ENCODE measurements around the gene SAPCD2.
"Not testable (repeated sequence)": the region's sequence is repeated elsewhere in the genome, so short reads cannot be mapped to it uniquely, and the experiment has no call there.

SAPCD2 gene

DNA sequence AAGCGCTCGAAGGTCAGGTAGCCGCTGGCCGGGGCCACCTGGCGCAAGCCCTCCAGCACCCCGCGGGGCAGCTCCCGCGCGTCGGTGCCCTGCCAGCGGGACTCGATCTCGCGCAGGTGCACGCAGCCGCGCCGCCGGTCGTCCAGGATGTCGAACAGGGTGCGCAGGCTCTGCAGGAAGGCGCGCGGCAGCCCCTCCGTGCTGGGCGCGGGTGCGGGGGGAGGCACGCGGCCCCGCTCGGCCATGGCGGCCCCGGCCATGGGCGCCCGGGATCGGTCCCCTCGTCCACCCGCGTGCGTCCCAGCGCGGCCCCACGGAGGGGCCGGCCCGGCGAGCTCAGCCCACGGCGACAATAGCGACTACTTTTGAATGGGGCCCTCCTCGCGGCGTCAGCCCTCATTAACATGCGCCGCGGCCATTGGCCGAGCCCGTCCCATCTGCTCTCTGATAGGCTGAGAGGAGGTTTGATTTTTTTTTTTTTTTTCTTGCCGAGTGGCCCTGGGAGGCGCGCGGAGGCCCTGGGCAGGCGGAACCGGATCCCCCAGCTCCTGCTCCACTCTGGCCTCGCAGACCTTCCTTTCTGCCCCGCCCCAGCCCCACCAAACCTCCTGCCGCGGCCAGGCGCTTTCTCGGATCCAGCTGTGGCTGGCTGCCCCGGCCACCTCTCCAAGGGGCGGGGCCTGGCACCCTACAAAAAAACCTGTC is at the start of gene SAPCD2:
TSS of gene SAPCD2 (minus strand) at position 357 of the 705 bp plus-strand sequence. CDS start at position 260, 97 bp downstream.
- ChIA-PET POLR2A (interaction anchor here (0.9 to 3.2 kb wide), 10 partner anchors 12 to 828 kb away, joined by 3 to 27 read pairs (median 4); partner anchors contain the start of gene MAN1B1), CTCF (interaction anchor here (0.8 to 2.4 kb wide), 7 partner anchors 12 to 166 kb away, joined by 3 to 11 read pairs (median 8); partner anchors contain the start of genes ABCA2 and NPDC1)
- TF ChIP-seq L3MBTL2 (conservative IDR thresholded peaks at IDR 0.05) (peak; percentile 48; the same call in 1 of the 2 replicates), CTBP1 (IDR thresholded peaks at IDR 0.05; ENCODE audit: borderline replicate concordance) (no peak), FOXK2 (IDR thresholded peaks at IDR 0.05) (no peak), BHLHE40 (IDR thresholded peaks at IDR 0.05; ENCODE audit: borderline replicate concordance) (no peak), FOXM1 (IDR thresholded peaks at IDR 0.05; ENCODE audit: borderline replicate concordance) (peak; percentile 51; the same call in 1 of the 2 replicates), ZNF384 (IDR thresholded peaks at IDR 0.05) (peak; percentile 99), LEF1 (IDR thresholded peaks at IDR 0.05; ENCODE audit: borderline replicate concordance) (0 out of 2 replicates have a peak, but pooled peaks have one; percentile 41)
- peak; percentile 93 for DNase-seq (ENCODE audit: extremely low spot score)

GRCh38 chr9:137118092-137118603 is 47.8 kb upstream of the SAPCD2 start:
- DNase-seq (ENCODE audit: extremely low spot score) = not testable (repeated sequence)
- ChIA-PET POLR2A (interaction anchor here (0.6 to 0.8 kb wide), 2 partner anchors 11 to 109 kb away, joined by 3 read pairs; partner anchors contain the start of gene RNF224), CTCF (interaction anchor here (0.6 to 1.7 kb wide), 2 partner anchors 32 to 118 kb away, joined by 4 to 6 read pairs; no protein-coding TSS in a partner anchor)

DNA sequence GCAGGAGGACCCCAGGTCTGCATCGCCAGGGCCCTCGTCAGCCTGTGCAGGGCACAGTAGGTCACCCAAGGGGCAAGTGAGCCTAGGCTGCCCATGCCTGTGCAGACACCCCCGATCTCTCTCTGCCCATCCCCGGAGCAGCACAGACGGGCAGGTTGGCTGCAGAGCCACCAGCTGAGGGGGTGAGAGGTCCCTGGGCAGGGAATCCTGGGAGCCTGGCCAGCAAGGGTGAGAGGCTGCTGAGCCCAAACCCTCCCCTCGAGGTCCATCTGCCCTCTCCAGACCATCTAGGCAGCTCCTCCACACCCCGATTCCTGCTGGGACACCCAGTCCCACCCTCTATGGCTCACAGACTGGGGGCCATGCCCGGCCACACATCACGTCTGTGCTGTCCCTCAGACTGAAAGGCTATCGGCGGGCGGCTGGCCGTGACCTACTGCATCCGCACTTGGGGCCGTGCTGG is 46.9 kb upstream of the SAPCD2 start:
- DNase-seq (ENCODE audit: extremely low spot score) = no peak
- ChIA-PET CTCF (no interaction called here), POLR2A (no interaction called here)
- TF ChIP-seq ELF4 (IDR thresholded peaks at IDR 0.05) (no peak), ARNT (IDR thresholded peaks at IDR 0.05) (no peak)

GRCh38 chr9:137116728-137117127 is 46.4 kb upstream of the SAPCD2 start:
- TF ChIP-seq L3MBTL2 (conservative IDR thresholded peaks at IDR 0.05) (no peak), LEF1 (IDR thresholded peaks at IDR 0.05; ENCODE audit: borderline replicate concordance) (no peak), HDGF (IDR thresholded peaks at IDR 0.05; ENCODE audit: borderline replicate concordance) (no peak), ARNT (IDR thresholded peaks at IDR 0.05) (no peak), BHLHE40 (IDR thresholded peaks at IDR 0.05; ENCODE audit: borderline replicate concordance) (no peak)
- TF ChIP-seq, protein P1, sequence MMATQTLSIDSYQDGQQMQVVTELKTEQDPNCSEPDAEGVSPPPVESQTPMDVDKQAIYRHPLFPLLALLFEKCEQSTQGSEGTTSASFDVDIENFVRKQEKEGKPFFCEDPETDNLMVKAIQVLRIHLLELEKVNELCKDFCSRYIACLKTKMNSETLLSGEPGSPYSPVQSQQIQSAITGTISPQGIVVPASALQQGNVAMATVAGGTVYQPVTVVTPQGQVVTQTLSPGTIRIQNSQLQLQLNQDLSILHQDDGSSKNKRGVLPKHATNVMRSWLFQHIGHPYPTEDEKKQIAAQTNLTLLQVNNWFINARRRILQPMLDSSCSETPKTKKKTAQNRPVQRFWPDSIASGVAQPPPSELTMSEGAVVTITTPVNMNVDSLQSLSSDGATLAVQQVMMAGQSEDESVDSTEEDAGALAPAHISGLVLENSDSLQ (IDR thresholded peaks at IDR 0.05) = no peak
- POLR2A ChIA-PET = no interaction called here
- no peak for DNase-seq (ENCODE audit: extremely low spot score)
- CTCF ChIA-PET = no interaction called here

- no peak for DNase-seq (ENCODE audit: extremely low spot score)
- TF ChIP-seq, protein P1 (IDR thresholded peaks at IDR 0.05) = no peak
- TF ChIP-seq TARDBP (IDR thresholded peaks at IDR 0.05) (no peak), ZNF384 (IDR thresholded peaks at IDR 0.05) (no peak), FOXA1 (IDR thresholded peaks at IDR 0.05) (no peak), CTBP1 (IDR thresholded peaks at IDR 0.05; ENCODE audit: borderline replicate concordance) (no peak), SUZ12 (IDR thresholded peaks at IDR 0.05) (no peak), FOXM1 (IDR thresholded peaks at IDR 0.05; ENCODE audit: borderline replicate concordance) (no peak), ELF4 (IDR thresholded peaks at IDR 0.05) (no peak), ARNT (IDR thresholded peaks at IDR 0.05) (no peak), BHLHE40 (IDR thresholded peaks at IDR 0.05; ENCODE audit: borderline replicate concordance) (no peak), FOXK2 (IDR thresholded peaks at IDR 0.05) (no peak), SP1 (IDR thresholded peaks at IDR 0.05) (no peak), HDGF (IDR thresholded peaks at IDR 0.05; ENCODE audit: borderline replicate concordance) (no peak), L3MBTL2 (conservative IDR thresholded peaks at IDR 0.05) (no peak), LEF1 (IDR thresholded peaks at IDR 0.05; ENCODE audit: borderline replicate concordance) (no peak), NFRKB (IDR thresholded peaks at IDR 0.05) (no peak)
- CTCF ChIA-PET = no interaction called here
- POLR2A ChIA-PET = no interaction called here
Measured at GRCh38 chr9:137116027-137116507, 45.7 kb upstream of the SAPCD2 start.

DNA sequence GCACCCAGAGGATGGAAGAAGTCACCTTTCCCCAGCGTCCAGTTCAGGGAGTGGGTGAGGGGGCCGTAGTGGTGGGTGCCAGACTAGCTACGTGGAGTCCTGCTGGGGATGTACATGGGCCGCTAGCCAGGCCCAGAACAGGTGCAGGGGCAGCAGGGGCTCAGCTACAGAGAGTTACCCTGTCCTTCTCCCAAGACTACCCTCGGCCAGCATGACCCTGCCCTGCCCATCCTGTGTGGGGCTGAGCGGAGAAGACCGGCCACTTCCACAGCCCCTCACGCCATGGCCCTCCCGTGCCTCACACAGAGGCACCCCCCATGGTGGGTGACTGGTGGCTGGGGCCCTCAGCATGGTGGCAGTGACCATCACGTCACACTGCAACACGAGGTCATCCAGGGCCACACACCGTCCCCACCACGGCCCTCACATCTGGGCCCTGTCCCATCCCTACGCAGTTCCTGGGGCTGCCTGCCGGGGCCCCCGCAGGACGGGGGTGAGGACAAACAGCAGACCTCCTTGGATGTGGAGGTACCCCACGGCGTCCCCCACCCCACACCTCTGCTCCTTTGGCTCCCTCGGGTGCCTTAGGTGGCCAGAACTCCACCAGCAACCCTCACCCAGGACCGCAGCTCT is 45.2 kb upstream of the SAPCD2 start:
- CTCF ChIA-PET = no interaction called here
- POLR2A ChIA-PET = no interaction called here
- TF ChIP-seq L3MBTL2 (conservative IDR thresholded peaks at IDR 0.05) (no peak), LEF1 (IDR thresholded peaks at IDR 0.05; ENCODE audit: borderline replicate concordance) (no peak), BHLHE40 (IDR thresholded peaks at IDR 0.05; ENCODE audit: borderline replicate concordance) (no peak), HDGF (IDR thresholded peaks at IDR 0.05; ENCODE audit: borderline replicate concordance) (no peak), NFRKB (IDR thresholded peaks at IDR 0.05) (no peak), FOXM1 (IDR thresholded peaks at IDR 0.05; ENCODE audit: borderline replicate concordance) (no peak), ELF4 (IDR thresholded peaks at IDR 0.05) (no peak), SP1 (IDR thresholded peaks at IDR 0.05) (no peak), FOXK2 (IDR thresholded peaks at IDR 0.05) (no peak), TARDBP (IDR thresholded peaks at IDR 0.05) (no peak), CTBP1 (IDR thresholded peaks at IDR 0.05; ENCODE audit: borderline replicate concordance) (no peak), FOXA1 (IDR thresholded peaks at IDR 0.05) (no peak), SUZ12 (IDR thresholded peaks at IDR 0.05) (no peak), ZNF384 (IDR thresholded peaks at IDR 0.05) (no peak), ARNT (IDR thresholded peaks at IDR 0.05) (no peak)
- TF ChIP-seq, protein P1 (IDR thresholded peaks at IDR 0.05) = no peak
- no peak for DNase-seq (ENCODE audit: extremely low spot score)
